ENCODE measurements around the gene NAPB.

NAPB gene

DNA sequence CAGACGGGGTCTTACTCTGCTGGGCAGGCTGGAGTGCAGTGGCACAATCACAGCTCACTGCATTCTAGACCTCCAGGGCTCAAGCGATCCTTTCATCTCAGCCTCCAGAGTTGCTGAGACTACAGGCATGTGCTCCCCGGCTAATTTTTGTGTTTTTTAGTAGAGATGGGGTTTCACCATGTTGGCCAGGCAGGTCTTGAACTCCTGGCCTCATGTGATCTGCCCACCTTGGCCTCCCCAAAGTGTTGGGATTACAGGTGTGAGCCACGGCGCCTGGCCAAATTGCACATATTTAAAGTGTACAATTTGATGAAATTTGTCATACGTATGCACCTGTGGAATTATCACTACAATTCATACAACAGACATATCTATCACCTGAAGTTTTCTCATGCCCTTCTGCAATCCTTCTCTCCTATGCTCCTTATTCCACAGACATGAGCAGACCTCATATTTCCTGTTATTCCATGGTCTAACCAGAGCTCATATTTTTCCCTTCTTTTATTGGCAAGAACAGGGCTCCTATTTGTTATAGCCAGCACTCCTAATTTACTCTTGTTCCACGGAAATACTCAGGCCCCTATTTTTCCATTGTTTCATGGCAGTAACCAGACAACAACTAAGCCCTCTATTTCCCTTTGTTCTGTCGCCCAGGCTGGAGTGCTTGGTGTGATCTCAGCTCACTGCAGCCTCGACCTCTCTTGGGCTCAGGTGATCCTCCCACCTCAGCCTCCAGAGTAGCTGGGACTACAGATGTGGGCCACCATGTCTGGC, 16.0 kb upstream of the NAPB start:
- DNase-seq = no peak

DNA sequence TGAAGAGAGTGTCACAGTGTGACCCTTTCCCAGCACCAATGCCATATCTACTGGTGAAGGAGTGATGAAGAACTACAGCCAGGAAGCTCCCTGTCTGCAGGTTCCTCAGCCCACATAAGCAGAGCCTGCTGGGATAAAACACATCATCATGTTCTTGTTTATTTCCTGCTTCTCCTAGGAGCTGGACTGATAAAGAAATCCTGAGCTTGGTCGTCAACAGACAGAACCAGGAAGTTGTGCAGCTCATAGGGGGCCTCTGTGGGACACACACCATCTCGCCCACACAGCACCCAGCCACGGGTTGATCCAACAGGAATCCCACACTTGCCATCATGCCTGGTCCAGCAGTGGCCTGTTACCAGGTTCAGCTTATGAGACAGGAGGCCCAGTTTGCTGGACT, 15.4 kb upstream of the NAPB start:
- DNase-seq = no peak

DNA sequence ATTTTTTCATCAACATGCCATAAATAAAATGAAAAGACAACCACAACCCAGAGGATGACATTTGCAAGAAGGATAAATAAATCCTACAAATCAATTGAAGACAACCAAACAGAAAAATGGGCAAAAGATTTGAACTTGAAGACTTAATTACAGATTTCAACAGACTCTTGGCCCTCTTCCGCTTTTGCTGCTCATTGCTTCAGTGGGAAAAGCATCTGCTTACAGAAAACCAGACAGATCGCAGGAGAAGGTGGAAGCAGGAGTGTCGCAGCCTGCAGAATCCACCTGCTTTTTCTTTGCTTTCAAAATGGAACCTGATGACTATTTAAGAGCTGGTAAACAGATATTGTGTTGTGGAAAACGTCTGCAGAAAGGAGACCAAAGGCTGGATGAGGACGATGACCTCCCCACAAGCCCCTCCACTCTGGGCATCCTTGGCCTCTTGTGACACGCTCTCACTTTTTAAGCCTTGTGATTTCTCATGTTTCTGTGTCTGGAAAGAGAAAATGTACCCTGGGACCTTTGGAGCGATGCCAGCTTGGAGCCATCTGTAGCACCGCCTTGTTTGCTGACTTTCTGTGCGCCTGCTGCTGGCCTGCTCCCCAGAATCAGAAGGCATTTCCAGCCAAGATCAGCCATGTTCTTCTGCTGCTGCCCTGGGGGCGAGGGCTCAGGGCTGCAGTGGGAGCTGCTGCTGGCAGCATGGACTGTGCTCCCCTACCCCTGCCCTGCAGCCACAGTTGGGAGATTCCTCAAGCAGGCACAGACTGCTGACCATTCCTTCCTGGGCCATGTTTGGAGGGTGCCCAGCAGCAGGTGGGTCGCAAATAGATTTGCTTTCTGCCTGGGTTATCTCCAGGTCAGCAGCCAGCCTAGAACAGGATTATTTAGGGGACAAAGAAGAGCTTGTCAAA, 14.6 kb upstream of the NAPB start:
- no peak for DNase-seq

DNA sequence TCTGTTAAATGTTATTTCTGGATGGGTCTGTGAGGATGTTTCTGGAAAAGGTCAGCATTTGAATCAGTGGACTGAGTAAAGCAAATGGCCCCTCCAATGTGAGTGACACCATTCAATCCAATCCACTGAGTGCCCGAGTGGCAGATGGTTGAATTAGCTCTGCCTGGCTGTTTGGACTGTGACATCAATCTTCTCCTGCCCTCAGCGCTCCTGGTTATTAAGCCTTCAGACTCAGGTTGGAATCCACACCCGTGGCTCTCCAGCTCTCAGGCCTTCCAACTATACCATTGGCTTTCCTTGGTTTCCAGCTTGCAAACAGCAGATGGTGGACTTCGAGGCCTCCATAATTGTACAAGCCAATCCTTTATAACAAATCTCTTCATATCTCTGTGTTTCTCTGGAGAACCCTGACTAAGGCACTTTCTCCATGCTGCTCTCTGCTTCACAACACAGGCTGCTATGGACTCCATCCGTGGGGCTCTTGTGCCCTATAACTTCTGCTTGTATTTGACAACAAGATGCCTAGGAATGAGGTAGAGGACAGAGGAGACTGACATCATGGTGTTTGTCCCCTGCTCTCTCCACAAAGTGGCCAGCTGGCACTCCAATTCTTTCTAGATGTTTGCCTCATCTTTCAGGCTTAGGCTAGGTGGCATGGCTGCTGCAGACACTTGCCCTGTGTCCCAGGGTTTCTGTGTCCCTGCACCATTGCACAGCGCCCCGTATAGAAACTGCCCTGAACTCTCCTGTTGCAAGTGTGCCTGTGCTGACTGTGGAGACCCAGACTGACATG, 13.4 kb upstream of the NAPB start:
- DNase-seq = no peak

DNA sequence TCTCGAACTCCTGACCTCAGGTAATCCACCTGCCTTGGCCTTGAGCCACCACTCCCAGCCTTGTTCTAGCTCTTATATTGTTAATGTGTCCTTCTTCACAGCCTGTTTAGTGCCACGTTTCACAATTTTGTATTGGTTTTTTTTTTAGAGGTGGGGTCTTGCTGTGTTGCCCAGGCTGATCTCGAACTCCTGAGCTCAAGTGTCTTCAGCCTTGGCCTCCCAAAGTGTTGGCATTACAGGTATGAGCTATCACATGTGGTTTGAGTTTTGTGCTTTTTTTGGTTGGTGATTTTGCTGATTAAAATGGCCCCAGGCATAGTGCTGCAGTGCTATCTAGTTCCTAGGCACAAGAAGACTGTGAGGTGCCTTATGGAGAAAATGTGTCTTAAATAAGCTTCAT, 12.3 kb upstream of the NAPB start:
- no peak for DNase-seq

DNA sequence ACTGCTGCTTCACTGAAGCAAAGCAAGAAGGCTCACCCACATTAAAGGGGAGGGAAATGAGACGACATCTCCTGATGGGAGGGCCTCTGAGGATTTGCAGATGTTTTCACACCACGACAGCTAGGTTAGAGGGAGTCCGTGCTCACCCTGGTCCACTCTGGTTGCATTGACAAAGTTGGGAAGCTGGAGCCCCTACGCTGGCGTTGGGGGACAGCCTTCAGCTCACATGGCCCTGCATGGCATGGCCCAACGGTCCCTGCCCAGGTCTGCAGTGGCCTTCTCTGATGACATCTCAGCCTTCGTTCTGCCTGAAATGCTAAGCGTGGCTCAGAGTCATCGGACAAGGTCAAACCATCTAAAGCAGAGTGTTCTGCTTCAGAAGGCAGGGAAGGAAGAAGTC, 3.8 kb upstream of the NAPB start:
- no peak for DNase-seq

DNA sequence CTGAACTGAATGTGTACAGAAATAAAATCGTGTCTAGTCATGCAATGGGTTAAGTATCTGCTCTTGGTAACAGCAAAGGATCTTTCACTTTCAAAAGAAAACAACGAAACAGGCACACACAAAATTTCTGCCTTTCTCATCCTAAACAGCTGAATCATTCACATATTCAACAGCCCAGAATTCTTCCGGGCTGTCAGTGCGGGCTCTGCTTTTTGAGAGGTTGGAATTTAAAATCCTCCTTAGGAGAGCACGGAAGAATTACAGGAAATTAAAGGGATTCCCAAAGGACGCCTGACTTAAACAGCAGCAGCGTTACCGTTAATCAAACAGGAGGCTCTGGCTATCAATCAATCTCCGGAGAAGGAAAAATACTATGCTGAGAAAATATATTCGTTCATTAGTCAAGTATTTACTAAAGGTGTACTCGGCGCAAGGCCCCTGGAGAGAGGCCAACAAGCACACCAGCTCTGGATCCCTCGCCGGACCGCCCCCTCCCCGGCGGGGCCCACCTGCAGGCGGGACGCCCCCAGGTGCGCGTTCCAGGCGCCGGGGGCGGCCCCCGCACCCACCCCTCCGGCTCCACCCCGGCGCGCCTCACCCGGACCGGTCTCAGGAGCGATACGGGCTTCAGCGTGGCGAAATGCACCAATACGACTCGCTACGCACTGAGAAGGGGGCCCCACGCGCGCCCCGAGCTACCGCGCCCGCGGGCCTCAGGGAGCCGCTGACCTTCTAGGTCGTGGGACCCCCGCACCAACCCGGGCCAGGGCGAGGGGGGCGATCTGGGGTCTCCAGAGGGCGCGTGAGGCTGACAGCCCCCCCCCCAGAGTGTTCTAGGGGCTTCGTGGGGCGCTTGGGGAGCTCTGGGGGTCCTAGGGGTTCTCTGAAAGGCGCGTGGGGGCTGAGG, 1.0 kb downstream of the NAPB start:
- peak; percentile 68 for DNase-seq

DNA sequence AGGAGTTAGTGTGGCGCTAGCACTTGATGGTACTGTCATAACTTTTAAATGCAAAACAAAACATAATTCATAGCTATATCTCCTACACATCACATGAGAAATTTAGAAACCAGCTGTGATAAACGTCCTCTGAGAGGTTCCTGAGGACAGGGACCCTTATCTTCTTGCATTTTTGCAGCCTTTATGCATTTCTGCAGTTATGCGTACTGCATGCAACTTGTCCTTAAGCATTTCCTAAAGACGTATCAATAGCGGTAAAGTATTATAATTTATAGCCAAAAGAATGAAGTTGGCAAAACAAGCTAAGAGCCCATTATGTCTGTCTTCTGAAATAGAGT, 1.7 kb downstream of the NAPB start:
- DNase-seq = no peak

DNA sequence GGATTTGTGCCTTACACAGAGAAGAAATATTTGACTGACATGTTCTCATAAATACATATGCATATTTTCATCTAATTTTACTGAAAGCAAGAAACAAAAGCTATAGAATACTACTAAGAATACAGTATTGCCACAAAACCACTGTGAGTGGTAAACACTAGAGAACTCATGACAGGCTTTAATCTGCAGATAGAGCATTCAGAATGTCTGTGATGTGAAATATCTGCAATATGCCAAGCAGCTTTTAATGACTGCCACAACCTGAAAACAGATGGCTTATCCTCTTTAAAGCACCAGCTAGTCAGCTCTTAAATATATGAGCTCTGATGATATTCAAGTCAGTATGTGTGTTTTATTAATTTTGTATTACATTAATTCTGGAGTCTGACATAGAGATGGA, 3.4 kb downstream of the NAPB start:
- peak; percentile 60 for DNase-seq

DNA sequence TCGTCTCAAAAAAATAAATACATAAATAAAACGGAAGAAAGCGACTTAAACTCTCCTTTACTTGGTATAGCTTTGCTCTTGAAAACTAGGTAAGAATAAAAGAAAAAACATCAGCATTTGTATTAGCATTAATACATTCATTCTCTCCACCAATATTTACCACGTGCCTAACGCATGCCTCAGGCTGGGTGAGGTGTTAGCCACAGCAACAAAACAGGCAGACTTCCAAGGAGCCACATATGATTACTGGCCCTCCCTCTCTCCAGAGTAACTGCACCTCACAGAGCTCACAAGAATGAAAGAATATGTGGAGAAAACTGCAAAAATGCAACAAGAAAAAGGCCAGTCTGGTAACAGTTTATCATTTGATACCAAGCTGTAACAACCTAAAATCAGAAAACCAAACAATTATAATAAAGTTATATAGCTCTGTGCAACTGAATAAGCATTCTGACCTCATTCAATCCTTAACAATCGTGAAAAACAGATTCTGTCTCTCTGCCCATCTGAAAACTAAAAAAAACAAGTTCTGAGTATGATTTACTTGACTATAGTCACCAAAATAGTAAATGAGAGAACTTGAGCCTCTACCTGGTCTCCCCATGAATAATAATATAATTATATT, 5.2 kb downstream of the NAPB start:
- peak; percentile 60 for DNase-seq

DNA sequence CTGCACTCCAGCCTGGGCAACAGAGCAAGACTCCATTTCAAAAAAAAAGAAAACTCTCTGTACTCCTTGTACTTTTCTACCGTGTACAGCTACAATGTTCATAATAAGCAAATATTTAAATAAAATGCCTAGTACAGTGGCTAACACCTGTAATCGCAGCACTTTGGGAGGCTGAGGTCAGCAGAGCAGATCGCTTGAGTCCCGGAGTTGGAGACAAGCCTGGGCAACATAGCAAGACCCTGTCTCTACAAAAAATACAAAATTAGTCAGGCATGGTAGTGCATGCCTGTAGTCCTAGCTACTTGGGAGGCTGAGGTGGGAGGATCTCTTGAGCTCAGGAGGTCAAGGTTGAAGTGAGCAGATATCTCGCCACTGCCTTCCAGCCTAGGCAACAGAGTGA, 5.7 kb downstream of the NAPB start:
- no peak for DNase-seq

DNA sequence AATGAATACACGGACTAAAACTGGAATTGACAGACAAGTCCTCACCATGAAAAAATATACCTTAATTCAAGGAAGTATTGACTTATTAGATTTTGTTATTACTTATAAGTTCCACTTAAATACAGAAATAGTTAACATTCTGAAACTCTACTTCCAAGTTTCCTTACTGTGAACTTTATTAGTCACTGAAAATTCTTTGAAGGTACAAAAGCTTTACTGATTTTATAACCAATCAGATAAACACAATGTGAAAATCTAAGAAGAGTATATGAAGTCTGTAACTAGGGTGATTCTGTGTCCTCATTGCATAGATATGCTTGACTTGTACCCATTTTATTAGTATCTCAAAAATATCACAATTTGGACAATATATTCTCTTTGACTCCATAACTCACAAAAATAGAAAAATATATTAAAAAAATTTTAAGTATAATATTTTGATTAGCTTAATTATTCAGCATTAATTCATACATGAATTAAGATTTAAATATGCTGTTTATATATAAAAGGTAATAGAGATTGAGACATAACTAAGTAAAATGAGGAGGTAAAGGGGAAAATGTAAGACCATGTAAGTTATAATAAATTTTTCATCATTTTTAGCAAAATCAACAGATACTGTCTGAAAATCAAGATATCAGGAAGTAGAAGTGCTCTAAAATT, 6.6 kb downstream of the NAPB start:
- DNase-seq = no peak

DNA sequence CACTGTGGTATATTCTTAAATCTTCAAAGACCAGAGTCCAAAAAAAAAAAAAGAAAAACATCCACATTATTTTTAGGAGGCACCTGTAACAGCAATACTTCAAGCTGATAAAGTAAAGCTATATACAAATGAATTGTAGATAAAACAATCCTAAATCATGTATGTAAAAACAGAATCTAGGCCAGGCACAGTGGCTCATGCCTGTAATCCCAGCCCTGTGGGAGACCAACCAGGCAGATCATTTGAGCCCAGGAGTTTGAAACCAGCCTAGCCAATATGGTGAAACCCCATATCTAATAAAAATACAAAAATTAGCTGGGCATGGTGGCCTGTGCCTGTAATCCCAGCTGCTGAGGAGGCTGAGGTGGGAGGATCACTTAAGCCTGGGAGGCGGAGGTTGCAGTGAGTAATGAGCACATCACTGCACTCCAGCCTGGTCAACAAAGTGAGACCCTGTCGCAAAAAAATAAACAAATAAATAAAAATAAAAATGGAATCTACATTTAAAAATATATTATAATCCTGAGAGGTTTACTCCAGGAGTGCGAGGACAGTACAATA, 7.3 kb downstream of the NAPB start:
- no peak for DNase-seq

DNA sequence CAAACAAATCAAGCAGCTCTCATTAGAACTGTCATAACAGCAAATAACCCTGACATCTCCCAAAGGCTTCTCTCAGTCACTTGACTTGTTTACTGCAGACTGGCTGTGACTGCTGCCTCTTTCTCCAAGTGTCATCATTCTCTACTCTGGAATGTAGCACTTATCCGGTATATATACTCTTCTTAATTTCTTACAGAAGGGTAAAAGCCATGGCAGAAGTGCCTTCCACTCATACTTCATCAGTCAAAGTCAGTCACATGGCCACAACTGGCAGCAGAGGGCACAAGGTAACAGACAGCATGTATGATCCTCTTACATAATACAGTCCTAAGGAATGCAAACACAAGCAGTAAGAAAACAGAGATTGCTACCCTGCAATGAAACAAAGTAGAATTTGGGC, 9.3 kb downstream of the NAPB start:
- peak; percentile 33 for DNase-seq

DNA sequence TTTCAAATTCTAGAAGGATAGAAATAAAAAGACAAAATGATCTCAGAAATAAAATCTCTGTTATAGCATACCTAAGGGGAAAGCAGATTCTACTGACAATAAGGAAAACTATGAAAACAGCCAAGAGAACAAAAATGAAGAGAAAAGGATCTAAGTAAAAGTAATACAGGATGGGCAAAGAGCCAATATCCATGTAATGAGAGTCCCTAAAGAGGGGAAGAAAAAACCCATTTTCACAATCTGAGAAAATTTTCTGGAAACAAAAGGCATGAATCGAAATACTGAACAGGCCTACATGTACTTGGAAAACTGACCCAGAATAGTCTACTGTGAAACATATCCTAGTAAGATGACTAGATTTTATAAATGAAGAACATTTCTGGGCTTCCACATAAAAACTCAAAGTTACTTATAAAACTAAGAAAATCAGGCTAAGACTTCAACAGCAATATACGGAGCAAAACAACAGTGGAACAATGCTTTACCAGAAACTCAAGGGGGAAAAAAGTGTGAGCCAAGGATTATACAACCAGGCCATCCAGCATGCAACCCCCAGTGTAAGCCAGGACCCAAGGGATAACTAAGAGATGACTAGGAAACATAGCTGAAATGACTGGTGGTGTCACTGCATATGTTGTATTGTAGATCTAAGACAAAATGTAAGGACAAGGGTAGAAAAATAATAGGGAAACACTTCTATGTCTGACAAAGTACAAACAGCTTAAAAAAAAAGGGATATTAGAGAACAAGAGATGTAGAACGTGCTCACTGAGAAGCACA, 10.2 kb downstream of the NAPB start:
- no peak for DNase-seq

DNA sequence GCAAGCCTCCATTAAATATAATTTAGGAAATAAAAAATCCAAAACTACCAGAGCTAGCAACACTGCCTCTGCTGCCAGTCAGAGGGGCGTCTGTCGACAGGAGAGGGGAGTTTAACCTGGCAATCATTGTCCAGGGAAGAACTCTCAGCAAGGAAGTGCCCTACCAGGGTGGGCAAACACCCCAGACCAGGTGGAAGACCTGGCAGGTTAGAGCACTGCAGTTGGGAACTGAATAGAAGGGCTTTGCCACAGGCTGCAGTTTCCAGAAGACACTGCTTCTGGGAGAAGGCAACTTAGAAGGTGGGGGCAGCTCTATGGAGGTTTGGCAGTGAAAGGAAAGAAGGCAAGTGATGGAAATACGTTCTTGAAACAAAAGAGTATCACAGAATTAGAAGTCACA, 11.5 kb downstream of the NAPB start:
- DNase-seq = no peak

DNA sequence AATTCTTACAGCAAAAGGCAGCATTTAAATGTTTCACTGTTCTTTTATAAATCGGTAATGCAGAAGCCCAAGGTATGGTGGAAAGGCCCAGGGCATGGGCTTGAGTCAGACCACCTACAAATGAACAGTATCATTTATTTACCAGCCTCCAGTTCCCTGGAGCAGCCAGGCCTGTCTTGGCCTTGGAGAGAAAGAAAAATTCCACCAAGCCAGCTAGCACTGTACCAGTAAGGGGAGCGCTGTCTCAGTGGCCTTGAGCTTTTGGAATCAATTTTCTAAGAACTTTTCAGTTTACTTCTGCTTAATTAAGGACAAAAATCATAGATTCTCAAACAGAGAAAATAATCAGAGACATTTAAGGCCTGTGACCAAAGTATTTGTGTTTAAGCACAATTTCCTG, 12.3 kb downstream of the NAPB start:
- DNase-seq = no peak

DNA sequence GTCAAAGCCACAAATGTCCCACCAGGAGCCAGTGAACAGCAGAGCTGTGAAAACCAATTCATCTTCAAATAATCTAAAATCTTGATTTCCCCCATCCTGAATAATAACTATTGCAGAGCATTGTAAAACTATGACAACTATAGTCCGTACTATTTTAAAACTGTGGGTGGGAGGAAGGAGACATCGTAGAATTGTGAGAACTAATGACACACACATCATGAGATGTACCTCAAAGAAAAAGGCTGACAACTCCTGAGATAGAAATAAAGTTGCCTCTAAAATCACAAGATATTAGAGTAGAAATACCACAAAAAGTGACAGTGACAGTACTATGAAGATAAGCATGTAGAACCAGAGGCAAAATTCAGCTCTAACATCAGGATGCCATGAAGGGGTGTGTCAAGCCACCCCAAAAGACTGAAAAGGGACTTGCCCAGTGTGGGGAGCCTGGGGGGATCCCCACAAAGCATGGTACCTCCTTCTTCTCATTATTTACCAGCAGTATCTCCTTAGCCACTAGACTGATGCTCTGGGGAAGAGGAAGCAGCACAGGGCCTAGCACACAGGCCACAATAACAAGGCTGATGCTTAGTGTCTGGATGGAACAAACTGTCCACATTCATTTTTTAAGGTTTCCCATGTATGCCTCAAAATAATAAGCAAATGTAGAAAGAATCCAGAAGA, 13.4 kb downstream of the NAPB start:
- no peak for DNase-seq

DNA sequence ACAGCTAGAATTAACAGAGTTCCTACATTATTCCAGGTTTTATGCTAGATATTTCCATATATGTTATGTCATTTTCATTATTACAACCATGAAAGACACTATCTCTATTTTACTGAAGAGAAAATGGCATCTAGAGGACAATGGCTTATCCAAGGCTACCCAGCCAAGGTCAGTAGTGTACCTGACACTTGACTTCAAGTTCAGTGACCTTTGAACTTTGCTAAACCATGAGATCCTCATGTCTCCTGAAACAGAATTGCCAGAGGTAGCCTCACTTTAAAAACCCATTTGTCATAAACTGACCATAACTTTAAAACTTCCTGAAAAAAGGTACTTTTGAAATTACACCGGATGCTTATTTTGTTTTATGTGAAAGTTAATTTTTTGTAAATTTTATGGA, 14.4 kb downstream of the NAPB start:
- DNase-seq = no peak

DNA sequence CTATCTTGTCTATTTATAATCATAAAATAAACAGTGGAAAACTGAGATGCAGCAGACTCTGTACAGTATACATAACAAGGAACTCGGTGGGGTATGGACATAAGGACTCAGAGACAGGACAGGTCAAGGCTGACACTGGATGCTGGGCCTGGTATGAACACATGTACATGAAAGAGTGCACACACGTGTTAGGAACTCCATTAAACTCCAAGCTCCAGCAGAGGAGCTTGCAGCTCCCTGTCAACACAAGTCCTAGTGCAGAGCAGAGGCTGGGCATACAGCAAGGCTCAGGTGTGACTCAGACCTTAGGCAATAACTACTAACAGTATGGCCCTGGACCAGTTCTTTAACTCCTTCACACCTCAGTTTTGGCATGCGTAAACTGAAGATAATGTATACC, 17.1 kb downstream of the NAPB start:
- no peak for DNase-seq
